DMS114 treated with DMSO at 0.1 percent for 48 hours (cell line): Measurements from ENCODE around the gene METAP1D.
"Not testable (repeated sequence)": the region's sequence is repeated elsewhere in the genome, so short reads cannot be mapped to it uniquely, and the experiment has no call there.

Experiments used
- DNase-seq: peaks from one replicate; lab custom pipeline; 2025; ENCODE audit not compliant: unreplicated experiment; lab: John Stamatoyannopoulos, UW

METAP1D gene

GRCh38 chr2:172100935-172101820, 101.4 kb downstream of the METAP1D start:
- no peak for DNase-seq

DNA sequence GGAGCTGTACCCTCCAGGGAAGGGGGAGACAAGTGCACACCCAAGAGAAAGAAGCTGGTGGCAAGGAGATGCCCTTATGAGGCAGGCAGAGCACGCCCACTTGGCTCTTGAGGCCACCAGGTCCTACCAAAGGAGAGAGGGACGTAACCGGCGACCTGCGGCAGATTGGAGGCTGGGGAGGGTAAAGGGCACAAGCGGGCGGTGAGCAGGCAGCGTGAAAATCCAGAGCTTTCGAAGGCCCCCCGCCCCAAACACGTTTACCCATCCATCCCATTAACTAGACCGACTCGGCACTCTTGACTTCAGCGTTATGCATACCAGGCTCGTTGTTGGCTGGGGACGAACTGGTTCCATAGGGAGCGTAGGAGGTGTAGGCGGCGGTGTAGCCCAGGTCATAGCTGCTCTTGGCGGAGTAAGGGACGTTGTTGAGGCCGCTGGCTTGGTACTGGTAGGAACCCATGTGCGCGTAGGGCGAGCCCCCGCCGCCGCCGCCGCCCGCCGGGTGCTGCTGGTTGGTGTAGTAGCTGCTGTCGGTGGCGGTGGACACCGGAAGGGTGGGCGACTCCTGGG, 102.2 kb downstream of the METAP1D start:
- no peak for DNase-seq

GRCh38 chr2:172102391-172103359, 102.9 kb downstream of the METAP1D start, which contains the start of gene DLX2:
Gene DLX2, minus strand, starts transcription at chr2:172102900. Its CDS starts 362 bp downstream, at chr2:172102538.
- peak; percentile 82 for DNase-seq

DNA sequence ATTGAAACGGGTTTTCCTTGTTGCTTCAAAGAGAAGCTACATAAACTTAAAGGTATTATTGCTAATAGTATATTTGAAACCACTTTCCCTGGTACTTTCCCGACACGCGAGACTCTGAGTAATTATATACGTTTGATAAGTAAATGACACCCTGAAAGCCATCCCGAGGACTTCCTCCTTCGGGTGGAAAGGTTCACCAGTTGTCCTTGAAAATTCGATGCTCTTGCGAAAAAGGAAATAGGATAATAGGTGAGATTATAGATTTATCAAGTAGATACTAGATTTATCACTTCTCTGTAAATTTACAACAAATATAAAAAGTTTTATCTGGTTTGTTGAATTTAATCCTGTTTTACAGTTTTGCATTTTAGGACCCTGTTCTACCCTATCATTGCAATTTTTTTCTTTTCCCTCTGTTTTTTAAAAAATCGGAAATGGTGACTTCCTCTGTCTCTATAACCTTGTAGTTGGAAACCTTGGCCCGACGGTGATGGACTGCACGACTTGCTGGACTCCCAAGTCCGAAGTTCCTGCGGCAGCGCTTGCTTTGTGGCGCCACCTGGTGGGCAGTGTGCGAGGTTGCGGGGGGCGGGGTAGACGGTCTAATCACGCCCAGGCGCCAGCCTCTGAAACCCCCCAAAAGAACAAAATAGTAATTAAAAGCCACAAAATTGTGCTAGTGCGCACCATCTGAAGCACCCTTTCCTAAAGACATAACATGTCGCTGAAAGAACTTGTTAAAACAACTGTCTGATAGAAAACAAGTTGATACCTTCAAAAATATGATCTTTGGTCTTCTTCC, 103.9 kb downstream of the METAP1D start:
- DNase-seq = peak; percentile 59

GRCh38 chr2:172105471-172106107, 105.8 kb downstream of the METAP1D start:
- DNase-seq = no peak

GRCh38 chr2:172106108-172106961, 106.6 kb downstream of the METAP1D start:
- peak; percentile 10 for DNase-seq

GRCh38 chr2:172107690-172108586, 108.2 kb downstream of the METAP1D start:
- no peak for DNase-seq

DNA sequence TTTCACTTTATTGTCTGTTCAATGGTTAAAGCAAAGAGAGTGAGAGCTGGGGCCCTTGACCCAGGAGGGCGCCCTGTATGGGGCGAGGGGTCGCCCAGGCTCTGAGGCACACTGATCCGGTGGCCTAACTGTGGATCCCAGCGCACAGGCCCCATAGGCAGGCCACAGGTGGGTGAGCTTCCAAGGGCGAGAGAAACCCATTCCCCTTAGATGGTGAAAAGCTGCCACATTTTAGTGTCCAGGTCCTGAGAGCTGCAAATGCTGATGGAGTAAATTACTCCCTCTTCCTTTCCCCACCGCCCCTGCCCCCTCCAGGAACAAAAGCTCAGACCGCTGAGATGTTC, 108.8 kb downstream of the METAP1D start:
- no peak for DNase-seq

DNA sequence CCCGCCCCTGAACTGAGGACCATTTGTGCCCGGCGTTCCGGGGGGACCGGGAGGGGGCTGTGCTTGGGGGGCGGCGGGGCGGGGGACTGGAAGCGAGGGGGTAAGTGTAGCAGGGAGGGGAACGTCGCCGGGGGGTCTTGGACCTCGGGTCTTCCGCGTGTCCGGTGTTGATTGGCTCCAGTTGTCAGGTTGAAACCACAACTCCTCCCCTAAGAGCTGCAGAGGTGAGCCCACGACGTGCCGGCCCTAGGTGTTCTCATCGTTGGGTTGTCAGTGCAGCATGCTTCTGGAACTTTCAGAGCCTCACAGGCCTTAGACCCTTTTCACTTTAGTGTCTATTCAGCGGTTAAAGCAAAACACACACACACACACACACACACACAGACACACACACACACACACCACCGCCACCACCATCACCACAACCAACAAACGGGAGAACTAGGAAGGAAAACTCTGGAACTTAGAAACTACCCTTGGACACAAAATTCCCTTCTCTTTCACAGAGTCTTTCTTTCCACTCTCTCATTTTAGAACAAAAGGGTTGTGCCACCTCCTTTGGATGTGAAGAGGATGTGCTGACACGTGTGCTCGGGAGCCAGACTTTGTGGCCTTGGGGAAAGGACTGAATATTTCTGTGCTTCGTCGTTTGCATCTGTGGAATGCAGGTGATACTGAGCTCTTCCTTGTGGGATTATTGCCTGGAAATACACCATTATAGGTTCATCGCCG, 109.7 kb downstream of the METAP1D start:
- no peak for DNase-seq

DNA sequence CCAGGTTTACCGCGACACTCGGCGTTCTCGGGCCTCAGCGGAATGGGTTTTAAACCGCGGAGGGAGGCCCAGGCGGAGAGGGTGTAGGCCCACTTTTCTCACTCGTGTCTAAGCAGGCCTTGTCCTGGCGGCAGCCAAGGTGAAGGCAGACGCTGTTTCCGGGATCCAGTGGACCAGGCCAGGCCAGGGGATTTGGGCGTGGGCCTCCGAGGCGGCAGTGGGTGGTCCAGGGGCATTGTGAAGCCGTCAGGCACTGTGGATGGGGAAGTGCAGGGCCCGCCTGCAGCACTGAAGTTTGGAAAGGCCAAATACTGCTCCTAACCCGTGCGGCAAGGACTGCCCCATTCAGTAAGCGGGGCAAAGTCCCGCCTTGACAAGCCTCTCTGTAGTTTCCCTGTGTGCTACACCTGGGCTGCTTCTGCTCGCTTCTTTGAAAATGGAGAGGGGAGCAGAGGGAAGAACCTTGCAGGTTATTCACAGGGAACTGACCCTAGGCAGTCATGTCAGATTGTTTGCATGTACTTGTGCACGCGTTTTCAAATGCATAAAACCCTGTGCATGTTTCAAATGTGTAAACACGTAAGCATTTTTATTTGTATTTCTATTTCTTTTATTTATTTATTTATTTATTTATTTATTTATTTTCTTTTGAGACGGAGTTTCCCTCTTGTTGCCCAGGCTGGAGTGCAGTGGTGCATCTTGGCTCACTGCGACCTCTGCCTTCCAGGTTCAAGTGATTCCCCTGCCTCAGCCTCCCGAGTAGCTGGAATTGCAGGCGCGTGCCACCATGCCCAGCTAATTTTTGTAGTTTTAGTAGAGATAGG, 110.4 kb downstream of the METAP1D start:
- DNase-seq = no peak

DNA sequence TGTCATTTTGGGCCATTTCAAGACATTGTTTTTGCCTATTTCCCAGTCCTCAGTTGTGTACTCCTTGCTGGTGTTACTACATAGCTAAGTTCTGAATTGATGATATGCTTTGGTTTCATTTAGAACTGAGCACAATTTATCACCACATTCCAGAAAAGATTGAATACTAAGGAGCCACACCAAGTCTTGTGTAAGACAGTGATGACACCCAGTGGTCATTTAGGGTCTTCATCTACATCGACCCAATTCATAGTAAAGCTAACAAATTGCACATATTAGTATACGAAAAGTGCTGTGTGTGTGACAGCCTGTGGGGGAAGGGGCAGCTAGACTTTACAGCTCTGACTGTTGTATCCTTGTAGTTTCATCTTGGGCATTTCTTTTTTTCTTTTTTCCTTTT, 113.9 kb downstream of the METAP1D start:
- DNase-seq = no peak

- not testable (repeated sequence) for DNase-seq
Measured at GRCh38 chr2:172114176-172114575, 114.4 kb downstream of the METAP1D start.

- DNase-seq = no peak
Measured at GRCh38 chr2:172114579-172114978, 114.8 kb downstream of the METAP1D start.

- DNase-seq = no peak
Measured at GRCh38 chr2:172116107-172116506, 116.4 kb downstream of the METAP1D start.

GRCh38 chr2:172119089-172119488, 119.3 kb downstream of the METAP1D start:
- DNase-seq = no peak

- no peak for DNase-seq
Measured at GRCh38 chr2:172120118-172120517, 120.4 kb downstream of the METAP1D start.

GRCh38 chr2:172128484-172128883, 128.7 kb downstream of the METAP1D start:
- no peak for DNase-seq
